Measurements from ENCODE around the gene RPRM. TPM values are rescaled to one million over a fixed set of nuclear protein-coding genes. Genes with fewer than 3 reads are reported as not detected.

Gene RPRM
- total RNA-seq, 1 experiment from 2014 or later: 38.4 TPM

DNA sequence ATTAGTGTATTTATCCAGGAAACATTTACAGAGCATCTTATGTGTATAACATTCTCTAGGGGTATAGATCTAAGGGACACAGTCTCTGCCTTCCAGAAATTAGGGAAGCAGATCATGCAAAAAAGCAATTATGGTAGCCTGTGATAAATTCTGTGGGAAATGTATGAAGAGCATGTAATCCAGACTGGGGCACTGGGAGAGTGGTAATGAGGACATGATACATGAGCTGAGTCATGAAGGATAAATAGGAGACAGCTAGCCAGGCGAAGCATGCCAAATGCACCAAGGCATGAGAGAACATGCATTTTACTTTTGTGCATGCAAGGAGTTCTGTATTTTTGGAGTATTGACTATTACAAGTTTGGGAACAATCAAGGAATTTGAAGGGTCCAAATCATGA, 8.9 kb upstream of the RPRM start:
- Histone ChIP-seq H2BK120ac (ENCODE audit: low read depth, low read length, poor library complexity, severe bottlenecking) (no peak overlapping the region), H2BK15ac (ENCODE audit: low read depth, low read length) (no peak overlapping the region), H3T11ph (ENCODE audit: low read length) (no peak overlapping the region), H2BK12ac (ENCODE audit: insufficient read length, low read depth, low read length) (no peak overlapping the region), H3K79me1 (ENCODE audit: insufficient read depth, low read depth, low read length, poor library complexity, severe bottlenecking) (no peaks in the 10 kb centered on the region), H2BK20ac (ENCODE audit: low read depth, low read length, poor library complexity, severe bottlenecking) (no peak overlapping the region), H3K27ac (ENCODE audit: insufficient read length, low read depth, low read length) (no peak overlapping the region), H4K91ac (ENCODE audit: insufficient read length, low read depth, low read length) (no peak overlapping the region), H3K23ac (ENCODE audit: insufficient read length, low read depth, low read length) (no peak overlapping the region), H3K4ac (ENCODE audit: low read depth, low read length) (no peak overlapping the region), H3K18ac (ENCODE audit: insufficient read length, low read depth, low read length) (no peak overlapping the region), H4K8ac (replicated peaks; ENCODE audit: insufficient read length, low read depth, low read length) (no peak overlapping the region), H2BK5ac (ENCODE audit: insufficient read length, low read length) (no peak overlapping the region), H3K4me1 (ENCODE audit: insufficient read depth, low read length) (peaks cover 11% of the 10 kb centered on the region), H3K9ac (ENCODE audit: extremely low read depth, insufficient read length, low read length) (no peak overlapping the region), H2AFZ (ENCODE audit: low read length) (no peak overlapping the region), H3K4me2 (ENCODE audit: insufficient read depth, insufficient read length, low read length) (no peak overlapping the region), H3K27me3 (ENCODE audit: insufficient read depth, low read length) (peaks cover 3% of the 10 kb centered on the region; the same call in 1 of the 2 replicates), H3K14ac (ENCODE audit: insufficient read depth, low read length) (no peak overlapping the region), H2AK5ac (ENCODE audit: insufficient read length, low read length) (no peak overlapping the region), H3K79me2 (ENCODE audit: insufficient read depth, low read length) (no peaks in the 10 kb centered on the region), H3K23me2 (ENCODE audit: insufficient read length, low read depth, low read length, poor library complexity, severe bottlenecking) (no peaks in the 10 kb centered on the region), H3K56ac (ENCODE audit: insufficient read length, low read depth, low read length) (no peak overlapping the region), H4K5ac (ENCODE audit: insufficient read length, low read depth, low read length) (no peak overlapping the region), H4K20me1 (ENCODE audit: control insufficient read depth, insufficient read depth, insufficient read length) (no peaks in the 10 kb centered on the region), H3K9me3 (ENCODE audit: control insufficient read depth, low read depth, low read length) (no peaks in the 10 kb centered on the region)
- Mint-ChIP-seq H3K4me3 (peak overlapping the region in 1 of 2 experiments; percentile 1; a peak in 2 of 5 replicates), H3K27me3 (ENCODE audit: low read depth) (peaks cover 6% of the 10 kb centered on the region), H3K36me3 (ENCODE audit: insufficient read depth in 1 of 3, low read depth in 3 of 3) (no peaks in the 10 kb centered on the region), H3K9me3 (no peaks in the 10 kb centered on the region), H3K27ac (no peak overlapping the region), H3K4me1 (peaks cover 24 to 35% of the 10 kb centered on the region in 2 experiments)
- DNase-seq: no peak
- WGBS (ENCODE audit: extremely low coverage, insufficient read length, low lambda C conversion rate): no CpG with 5 or more reads among the region's 1 CpG
- TF ChIP-seq CTCF (conservative IDR thresholded peaks at IDR 0.05): no peak
